ENCODE data around the gene LRRC63. TPM values are rescaled to one million over a fixed set of nuclear protein-coding genes. Genes with fewer than 3 reads are reported as not detected.
"Not testable (repeated sequence)": the region's sequence is repeated elsewhere in the genome, so short reads cannot be mapped to it uniquely, and the experiment has no call there.

LRRC63 gene, protein sequence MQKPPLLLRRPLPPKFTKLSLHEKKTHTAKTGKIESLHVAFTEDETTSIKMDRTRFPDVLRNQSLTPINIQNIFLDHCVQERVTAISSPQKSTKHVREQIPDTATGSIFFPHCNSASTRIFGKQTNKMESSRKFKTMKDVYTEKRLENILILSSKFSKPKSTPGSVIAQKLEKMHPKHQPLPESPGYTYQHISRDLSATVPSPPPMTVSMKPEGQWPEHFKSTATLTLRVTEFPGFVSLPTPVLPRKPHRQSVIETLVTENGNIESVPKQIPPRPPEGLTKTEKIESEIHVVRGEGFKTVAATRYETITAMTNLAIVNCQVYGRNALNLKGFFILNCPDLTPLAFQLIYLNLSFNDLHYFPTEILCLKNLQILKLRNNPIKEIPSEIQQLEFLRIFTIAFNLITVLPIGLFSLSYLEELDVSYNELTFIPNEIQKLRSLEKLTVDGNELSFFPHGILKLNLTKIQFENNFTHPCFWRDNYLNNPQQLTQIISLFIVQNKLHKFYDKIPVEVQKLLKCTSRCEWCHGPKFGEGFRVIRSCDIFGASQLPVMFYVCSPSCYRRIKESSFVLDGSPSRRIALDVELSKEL
- under 1 TPM; 0.48 to 0.51 TPM for total RNA-seq

DNA sequence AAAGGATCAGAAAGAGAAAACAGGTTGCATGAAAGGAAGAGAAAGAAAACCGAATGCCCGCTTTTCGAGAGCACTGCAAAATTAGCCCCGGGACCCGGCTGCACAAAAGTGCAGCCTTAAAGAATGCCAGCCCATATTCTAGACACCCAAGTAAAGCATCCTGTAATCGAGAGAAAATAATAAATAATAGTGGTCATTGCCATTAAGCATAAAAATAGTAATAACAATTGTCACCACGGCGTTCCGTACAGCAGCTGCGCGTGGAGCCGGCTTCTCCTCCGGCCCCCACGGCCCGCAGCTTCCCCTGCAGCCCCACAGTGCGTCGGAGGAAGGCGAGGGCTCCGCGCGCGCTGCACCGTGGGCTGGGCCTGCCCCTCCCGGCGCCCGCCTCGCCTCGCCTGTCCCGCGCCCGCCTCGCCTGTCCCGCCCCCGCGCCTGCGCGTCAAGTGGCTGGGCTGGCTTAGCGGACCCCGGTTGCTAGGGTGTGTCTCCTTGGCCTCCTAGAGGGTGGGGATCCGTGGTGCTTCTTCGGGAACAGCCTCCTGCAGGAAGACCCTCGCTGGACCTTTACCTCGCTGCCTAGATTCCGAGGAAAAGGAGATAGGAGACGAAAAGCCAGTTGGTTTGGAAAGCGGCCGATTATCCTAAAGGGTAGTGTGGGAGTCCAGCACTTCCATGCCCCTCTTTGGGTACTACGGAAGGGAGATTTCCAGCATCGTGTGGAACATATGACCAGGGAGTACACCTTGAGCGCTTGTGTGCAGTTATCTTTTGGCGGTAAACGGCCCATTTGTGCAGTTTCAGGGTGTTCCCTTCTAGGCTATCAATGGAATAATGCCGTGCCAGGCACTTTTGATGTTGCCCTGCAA is at the start of gene LRRC63:
Gene LRRC63, plus strand, starts transcription at position 446 of the 869 bp plus-strand sequence. CDS start 1,107 bp downstream, outside the sequence.
- POLR2A ChIA-PET, result interaction anchor here (1.2 kb wide), 1 partner anchor 9 kb away, joined by 5 read pairs; no protein-coding TSS in a partner anchor
- CTCF ChIA-PET, result interaction anchor here (1.0 to 1.1 kb wide), 2 partner anchors 9 to 29 kb away, joined by 3 read pairs; no protein-coding TSS in a partner anchor

DNA sequence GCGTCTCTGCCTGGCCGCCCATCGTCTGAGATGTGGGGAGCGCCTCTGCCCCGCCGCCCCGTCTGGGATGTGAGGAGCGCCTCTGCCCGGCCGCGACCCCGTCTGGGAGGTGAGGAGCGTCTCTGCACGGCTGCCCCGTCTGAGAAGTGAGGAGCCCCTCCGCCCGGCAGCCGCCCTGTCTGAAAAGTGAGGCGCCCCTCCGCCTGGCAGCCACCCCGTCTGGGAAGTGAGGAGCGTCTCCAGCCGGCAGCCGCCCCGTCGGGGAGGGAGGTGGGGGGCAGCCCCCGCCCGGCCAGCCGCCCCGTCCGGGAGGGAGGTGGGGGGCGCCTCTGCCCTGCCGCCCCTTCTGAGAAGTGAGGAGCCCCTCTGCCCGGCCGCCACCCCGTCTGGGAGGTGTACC is 49.0 kb upstream of the LRRC63 start:
- POLR2A ChIA-PET, CTCF ChIA-PET: not testable (repeated sequence)

DNA sequence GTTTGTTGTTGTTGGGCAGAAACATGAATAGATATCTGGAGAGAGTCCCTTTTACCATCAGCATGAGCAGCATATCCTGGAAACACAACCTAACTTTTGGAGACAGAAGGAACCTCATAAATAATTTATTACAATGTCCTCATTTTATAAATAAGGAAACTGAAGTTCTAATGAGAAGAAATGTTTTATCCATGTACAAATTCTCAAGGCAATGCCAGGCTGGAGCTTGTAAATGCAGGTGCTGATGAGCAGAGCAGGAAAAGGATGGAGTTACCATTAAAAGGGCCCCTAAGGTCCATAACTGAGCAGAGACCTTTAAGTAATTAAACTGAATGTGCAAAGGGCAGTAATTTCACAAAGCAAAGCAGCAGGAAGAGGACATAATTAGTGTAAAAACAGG is 47.1 kb upstream of the LRRC63 start:
- ChIA-PET CTCF (interaction anchor here (1.4 kb wide), 2 partner anchors 10 to 17 kb away, joined by 3 to 5 read pairs; partner anchors contain the start of gene LCP1), POLR2A (no interaction called here)

DNA sequence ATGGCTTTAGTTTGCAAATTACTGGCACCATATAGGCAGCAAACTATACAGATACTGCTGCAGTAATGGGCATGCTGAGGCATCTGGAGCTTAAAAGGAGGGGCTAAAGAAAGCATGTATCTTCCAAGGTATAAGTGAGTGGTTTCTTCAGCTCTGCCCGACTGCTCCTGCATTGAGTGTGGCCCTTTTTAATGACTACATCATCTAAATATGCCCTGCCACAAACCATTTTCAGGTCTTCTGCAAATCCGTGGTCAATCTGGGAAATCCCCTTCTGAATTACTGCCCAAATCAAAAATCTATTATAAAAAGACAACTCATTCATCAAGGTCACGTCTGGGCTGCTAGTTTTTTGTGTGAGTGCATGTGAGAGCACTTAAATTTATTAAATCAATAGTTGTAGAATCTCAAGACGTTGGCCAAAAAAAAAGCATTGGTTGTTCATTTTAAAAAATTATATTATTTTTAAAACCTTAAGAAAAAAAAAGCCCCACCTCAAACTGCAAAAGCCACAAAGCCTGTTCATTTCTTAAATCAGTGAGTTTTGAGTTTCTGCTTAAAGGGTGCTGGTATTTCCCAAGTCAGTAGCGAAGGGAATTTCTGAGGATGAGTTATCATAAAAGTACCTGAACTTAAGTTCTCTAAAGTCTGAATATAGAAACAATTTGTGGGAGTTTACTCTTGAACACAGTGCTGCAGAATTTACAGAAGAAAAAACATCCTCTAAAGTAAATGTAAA is 46.1 kb upstream of the LRRC63 start:
- ChIA-PET POLR2A (interaction anchor here (0.6 to 4.5 kb wide), 4 partner anchors 9 to 16 kb away, joined by 3 to 24 read pairs (median 6); partner anchors contain the start of gene LCP1), CTCF (interaction anchor here (0.7 to 1.4 kb wide), 4 partner anchors 9 to 156 kb away, joined by 3 to 5 read pairs (median 4); partner anchors contain the start of gene LCP1)

DNA sequence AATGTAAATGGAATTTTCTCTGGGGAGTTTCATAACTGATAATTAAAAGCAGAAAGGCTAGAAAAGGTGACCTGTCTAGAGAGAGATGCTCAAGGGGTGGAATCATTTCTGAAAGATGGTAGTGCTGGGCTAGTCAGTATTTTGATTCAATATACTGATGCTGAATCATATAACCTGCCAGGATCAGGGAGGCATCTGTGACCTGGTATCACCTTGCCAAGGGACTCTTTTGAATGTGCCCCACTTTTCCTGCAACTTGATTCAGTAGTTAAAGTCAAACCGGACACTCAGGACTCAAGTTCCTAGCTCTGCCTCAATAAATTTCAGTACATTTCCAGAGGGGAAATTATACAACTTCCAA is 45.5 kb upstream of the LRRC63 start:
- ChIA-PET POLR2A (interaction anchor here (1.5 to 4.5 kb wide), 2 partner anchors 11 to 16 kb away, joined by 7 to 24 read pairs; partner anchors contain the start of gene LCP1), CTCF (no interaction called here)

DNA sequence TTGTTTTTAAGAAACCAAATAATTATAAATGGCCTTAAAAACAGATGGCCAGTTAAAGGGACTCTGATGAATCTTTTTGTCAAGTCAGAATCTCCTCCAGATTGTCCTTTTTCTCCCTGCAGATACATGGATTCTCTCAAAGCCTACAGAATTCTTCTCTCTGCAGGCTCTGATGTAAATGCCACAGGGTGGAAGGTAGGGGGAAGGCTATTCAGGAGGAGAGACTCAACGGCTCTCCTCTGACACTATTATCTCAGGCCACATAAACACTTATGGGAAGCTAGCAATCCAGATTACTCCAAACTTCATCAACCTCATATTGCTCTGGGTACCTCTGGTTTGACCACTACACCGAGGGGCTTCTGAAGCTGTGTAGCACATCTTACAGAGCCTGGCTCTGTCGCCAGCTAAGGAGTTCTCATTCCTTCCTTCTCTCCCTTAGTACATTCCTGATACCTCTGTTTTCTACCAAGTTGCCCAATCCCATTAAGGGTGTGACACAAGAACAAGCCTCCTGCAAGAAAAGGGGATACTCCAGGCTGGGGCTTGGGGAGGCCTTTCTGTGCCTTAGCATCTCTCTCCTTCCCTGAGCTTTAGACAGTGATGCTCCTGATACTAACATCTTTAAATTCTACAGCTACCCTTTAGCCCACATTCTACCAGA is 44.6 kb upstream of the LRRC63 start:
- CTCF ChIA-PET, result interaction anchor here (1.7 kb wide), 1 partner anchor 10 kb away, joined by 7 read pairs; no protein-coding TSS in a partner anchor
- POLR2A ChIA-PET, result interaction anchor here (2.4 to 4.5 kb wide), 2 partner anchors 10 to 15 kb away, joined by 18 to 24 read pairs; partner anchors contain the start of gene LCP1

DNA sequence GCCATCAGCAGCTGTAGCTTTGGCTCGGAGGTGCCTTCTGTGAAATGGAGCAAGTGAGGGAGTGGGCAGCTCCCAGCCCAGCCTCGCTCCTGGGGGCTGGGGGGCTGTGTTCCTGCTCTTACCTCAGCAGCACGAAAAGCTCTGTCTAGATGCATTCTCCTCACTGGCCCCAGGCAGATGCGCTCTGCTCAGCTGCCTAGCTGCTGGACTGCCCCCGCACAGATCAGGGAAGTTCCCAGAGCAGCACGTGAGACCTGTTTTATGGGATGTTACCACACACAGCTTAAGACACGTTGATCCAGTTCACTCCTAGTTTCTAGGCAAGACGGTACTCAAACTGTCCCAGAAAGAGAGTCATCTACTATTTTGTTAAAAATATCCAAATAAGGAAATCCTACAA is 43.4 kb upstream of the LRRC63 start:
- POLR2A ChIA-PET, result interaction anchor here (0.6 to 4.5 kb wide), 5 partner anchors 8 to 124 kb away, joined by 3 to 24 read pairs (median 5); partner anchors contain the start of gene LCP1
- CTCF ChIA-PET, result interaction anchor here (1.4 to 1.7 kb wide), 2 partner anchors 9 kb away, joined by 4 to 7 read pairs; no protein-coding TSS in a partner anchor

DNA sequence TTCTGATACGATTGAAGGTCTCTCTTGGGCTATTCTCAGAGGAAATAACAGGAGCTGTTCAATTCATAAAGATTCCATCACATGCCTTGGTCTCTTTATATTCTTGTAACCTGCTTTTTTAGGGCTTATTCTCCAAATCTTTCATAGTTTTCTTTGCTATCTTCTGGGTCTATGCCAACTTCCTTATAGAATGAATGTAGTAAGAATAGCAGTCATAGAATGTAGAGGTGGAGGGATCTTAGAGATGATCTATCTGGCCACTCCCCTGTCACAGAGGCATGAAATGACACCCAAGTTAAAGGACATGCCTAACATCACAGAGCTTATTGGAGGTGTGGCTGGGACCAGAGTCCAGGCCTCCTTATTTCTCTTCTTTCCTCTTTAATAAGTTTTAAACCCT is 42.9 kb upstream of the LRRC63 start:
- POLR2A ChIA-PET, result interaction anchor here (0.6 to 4.5 kb wide), 5 partner anchors 8 to 123 kb away, joined by 3 to 24 read pairs (median 5); partner anchors contain the start of gene LCP1
- CTCF ChIA-PET, result interaction anchor here (1.4 to 1.7 kb wide), 2 partner anchors 9 kb away, joined by 4 to 7 read pairs; no protein-coding TSS in a partner anchor

DNA sequence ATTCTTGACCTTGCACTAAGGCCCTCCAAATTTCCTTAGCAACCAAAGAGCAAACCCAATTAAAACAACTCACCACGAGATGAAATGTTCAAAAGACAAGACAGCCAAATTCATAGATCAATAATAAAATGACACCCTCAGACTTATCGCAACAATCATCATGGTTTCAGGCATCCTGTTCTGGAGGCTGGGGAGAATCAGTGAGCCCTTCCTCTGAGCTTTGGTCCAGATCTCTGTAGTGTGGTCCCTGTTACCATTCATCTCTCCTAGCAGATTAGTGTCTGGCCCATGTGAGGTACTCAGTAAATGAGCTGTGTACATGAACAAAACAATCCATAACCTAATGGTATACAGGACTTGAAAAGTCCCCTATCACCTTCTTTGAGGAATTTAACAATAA is 42.0 kb upstream of the LRRC63 start:
- ChIA-PET POLR2A (interaction anchor here (1.4 to 1.8 kb wide), 2 partner anchors 9 to 12 kb away, joined by 5 to 8 read pairs; partner anchors contain the start of gene LCP1), CTCF (interaction anchor here (0.9 to 1.7 kb wide), 3 partner anchors 10 to 21 kb away, joined by 3 to 8 read pairs (median 3); no protein-coding TSS in a partner anchor)

DNA sequence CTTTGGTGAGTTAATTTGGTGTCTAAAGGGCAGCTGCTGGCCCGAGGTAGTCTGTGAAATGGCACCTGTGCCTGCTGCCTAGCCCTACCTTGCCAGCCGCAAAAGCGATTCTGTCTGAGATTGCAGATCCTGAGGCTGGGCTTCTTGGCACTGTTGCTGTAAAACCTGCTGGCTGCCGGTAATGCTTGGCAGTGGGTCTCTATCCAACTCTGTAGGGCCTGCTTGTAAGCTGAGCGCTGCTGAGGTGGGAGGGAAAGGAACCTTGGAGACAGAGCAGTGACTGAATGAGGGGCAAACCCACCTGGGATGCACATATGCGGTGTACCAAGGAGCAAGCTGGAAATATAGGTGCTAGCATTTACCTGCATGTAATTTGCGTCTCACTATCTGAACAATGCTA is 41.5 kb upstream of the LRRC63 start:
- ChIA-PET POLR2A (interaction anchor here (0.8 to 1.8 kb wide), 3 partner anchors 9 to 11 kb away, joined by 3 to 8 read pairs (median 5); partner anchors contain the start of gene LCP1), CTCF (interaction anchor here (0.9 to 1.7 kb wide), 4 partner anchors 10 to 123 kb away, joined by 3 to 8 read pairs (median 3); no protein-coding TSS in a partner anchor)

DNA sequence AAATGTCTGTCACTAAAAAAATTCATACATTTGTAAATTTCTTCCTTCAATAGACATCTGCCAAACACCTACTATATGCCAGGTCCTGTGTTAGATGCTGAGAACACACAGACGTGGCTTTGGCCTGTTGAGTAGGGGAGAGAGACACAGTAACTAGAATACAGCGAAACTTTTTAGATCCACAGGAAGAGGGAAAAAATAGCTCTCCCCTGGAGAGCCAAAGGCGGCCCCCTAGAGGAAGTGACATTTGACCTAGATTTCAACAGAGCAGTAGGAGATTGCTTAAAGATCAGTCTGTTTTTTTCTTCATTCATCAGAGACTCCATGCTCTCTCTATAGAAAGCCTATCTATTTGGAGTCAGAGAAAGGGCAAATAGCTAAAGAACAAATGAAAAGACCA is 41.0 kb upstream of the LRRC63 start:
- POLR2A ChIA-PET, result interaction anchor here (0.8 to 1.8 kb wide), 3 partner anchors 8 to 11 kb away, joined by 3 to 8 read pairs (median 5); partner anchors contain the start of gene LCP1

DNA sequence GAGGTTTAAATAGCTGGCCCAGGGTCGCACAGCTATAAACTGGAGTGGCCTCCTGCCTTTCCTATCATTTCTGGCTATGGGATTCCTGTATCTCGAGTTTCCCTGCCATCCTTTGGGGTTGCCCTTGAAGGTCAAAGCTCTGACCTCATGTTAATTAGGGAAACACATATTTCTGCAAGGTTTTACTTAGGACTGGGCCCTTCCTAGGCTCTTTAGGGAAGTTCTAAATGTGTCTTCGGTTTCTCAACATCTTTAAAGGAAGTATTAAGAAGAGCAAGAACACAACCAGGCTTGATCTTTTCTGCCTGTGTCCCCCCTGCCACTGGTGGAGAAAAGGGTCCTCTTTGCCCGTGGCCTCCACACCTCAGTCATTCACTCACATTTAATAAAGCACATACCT is 40.5 kb upstream of the LRRC63 start:
- POLR2A ChIA-PET, result interaction anchor here (0.8 to 1.8 kb wide), 3 partner anchors 8 to 10 kb away, joined by 3 to 8 read pairs (median 5); partner anchors contain the start of gene LCP1
- CTCF ChIA-PET, result interaction anchor here (1.2 to 1.7 kb wide), 2 partner anchors 11 to 122 kb away, joined by 3 to 8 read pairs; no protein-coding TSS in a partner anchor

More for the DNA sequence above, 41.0 kb upstream of the LRRC63 start:
- CTCF ChIA-PET, result interaction anchor here (0.9 to 1.7 kb wide), 4 partner anchors 11 to 122 kb away, joined by 3 to 8 read pairs (median 3); no protein-coding TSS in a partner anchor

DNA sequence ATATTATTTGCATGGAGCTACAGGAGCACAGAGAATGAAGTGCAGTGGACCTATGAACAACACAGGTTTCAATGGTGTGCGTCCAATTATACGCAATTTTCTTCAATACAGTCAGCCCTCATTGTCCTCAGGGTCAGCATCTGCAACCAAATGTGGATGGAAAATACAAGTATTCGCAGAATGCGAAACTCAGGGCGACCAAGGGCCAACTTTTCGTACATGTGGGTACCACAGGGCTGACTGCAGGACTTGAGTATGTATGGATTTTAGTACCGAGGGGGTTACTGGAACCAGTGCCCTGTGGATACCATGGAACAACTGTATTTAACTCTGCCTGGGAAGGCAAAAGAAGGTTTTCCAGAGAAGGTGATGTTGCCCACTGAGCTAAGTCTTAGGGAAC is 40.0 kb upstream of the LRRC63 start:
- ChIA-PET CTCF (interaction anchor here (1.1 to 2.2 kb wide), 3 partner anchors 9 to 12 kb away, joined by 3 to 8 read pairs (median 4); partner anchors contain the start of gene LCP1), POLR2A (interaction anchor here (1.8 to 2.5 kb wide), 3 partner anchors 10 to 11 kb away, joined by 8 to 20 read pairs (median 12); partner anchors contain the start of gene LCP1)

DNA sequence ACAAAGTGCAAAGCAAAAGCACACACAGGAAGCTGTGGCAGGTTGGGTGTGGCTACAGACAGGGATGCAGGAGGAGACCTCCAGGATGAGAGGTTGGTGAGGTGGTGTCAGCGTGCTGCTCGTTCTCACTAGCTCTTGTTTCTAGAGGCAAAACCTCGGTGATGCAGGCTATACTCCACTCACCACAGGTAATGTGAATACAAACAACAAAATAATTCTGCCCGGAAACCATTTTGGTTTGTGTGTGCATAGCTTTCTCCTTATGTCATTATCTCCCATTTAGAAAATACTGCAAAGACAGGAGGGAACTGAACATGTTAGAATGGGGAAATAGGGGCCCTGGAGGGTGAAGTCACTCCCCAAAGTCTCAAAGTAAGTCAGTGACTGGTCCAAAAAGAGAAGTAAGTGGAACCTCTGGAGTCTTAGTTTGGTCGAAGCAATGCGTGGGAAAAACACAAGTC is 39.2 kb upstream of the LRRC63 start:
- CTCF ChIA-PET, result interaction anchor here (1.1 to 2.2 kb wide), 3 partner anchors 9 to 13 kb away, joined by 3 to 8 read pairs (median 4); partner anchors contain the start of gene LCP1
- POLR2A ChIA-PET, result interaction anchor here (0.6 to 2.5 kb wide), 3 partner anchors 10 to 18 kb away, joined by 3 to 20 read pairs (median 12); partner anchors contain the start of gene LCP1

DNA sequence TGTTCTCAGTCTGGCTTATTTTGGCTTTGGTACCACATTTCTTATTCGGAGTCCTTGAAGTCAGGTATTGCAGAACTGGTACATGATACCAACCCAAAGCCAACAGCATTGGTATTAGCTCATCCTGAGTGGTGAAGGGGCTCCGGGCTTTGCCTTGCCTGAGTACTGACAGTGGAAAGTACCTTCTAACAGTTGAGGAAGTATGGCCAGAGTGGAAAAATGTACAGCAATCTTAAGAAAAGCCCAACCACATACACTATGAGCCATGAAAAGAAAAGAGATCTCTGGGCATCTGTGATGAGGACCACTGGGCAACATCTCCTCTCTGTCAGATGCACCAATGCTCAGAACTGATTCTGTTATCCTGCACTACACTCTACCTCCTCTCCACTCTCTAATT is 38.1 kb upstream of the LRRC63 start:
- ChIA-PET CTCF (interaction anchor here (1.3 to 2.2 kb wide), 3 partner anchors 9 to 148 kb away, joined by 3 to 8 read pairs (median 5); no protein-coding TSS in a partner anchor), POLR2A (interaction anchor here (2.1 to 2.5 kb wide), 2 partner anchors 9 to 13 kb away, joined by 12 to 20 read pairs; partner anchors contain the start of gene LCP1)

DNA sequence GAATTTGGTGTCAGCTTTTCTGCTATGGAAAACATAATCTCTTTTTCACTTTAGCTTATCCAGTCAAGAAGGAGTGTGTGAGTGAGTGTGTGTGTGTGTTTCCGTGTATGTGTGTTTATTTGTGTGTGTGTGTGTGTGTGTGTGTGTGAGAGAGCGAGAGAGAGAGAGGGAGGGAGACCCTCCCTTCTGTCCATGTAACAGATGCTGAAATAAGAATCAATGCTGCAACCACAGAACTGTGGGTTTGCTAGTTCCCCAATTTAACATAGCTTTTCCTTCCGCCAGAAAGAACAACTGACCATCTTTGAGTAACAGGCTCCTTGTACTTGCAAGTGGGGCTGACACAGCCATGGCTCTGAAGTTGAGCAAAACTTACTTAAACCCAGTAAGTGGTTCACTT is 35.0 kb upstream of the LRRC63 start:
- CTCF ChIA-PET, result interaction anchor here (2.0 to 4.0 kb wide), 2 partner anchors 9 to 17 kb away, joined by 7 to 13 read pairs; no protein-coding TSS in a partner anchor
- POLR2A ChIA-PET, result interaction anchor here (4.4 kb wide), 1 partner anchor 10 kb away, joined by 24 read pairs; no protein-coding TSS in a partner anchor

Data from activated CD8-positive, alpha-beta memory T cell treated with anti-CD3 and anti-CD28 coated beads for 36 hours (primary cell).